ENCODE measurements around the gene SLC25A21.
"Not testable (repeated sequence)": the region's sequence is repeated elsewhere in the genome, so short reads cannot be mapped to it uniquely, and the experiment has no call there.

The SLC25A21 gene

DNA sequence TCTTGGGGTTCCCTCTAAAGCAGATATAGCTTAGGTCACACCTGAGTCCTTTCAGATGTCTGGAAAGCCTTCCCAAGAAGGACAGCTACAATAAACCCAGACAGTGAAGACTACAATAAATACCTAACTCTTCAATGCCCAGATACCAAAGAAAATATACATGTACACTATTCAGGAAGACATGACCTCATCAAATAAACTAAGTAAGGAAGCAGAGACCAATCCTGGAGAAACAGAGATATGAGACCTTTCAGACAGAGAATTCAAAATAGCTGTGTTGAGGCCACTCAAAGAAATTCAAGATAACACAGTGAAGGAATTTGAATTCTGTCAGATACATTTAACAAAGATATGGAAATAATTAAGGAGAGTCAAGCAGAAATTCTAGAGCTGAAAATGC is 40.6 kb upstream of the SLC25A21 start (continued):
- TF ChIP-seq ZNF391 (tag by site-specific recombination; IDR thresholded peaks at IDR 0.05; ENCODE audit: borderline replicate concordance, low read depth) = no peak
- TF ChIP-seq ZNF155 (tag by site-specific recombination; IDR thresholded peaks at IDR 0.05) = no peak
- TF ChIP-seq ZNF670 (tag by site-specific recombination; IDR thresholded peaks at IDR 0.05; ENCODE audit: low read depth) = no peak
- no peak for TF ChIP-seq ZNF324 (tag by site-specific recombination; IDR thresholded peaks at IDR 0.05)
- no peak for TF ChIP-seq CTCF (tag by site-specific recombination; IDR thresholded peaks at IDR 0.05)

GRCh38 chr14:37210448-37210847 is 38.0 kb upstream of the SLC25A21 start:
- ChIA-PET CTCF (no interaction called here), POLR2A (no interaction called here)
- Histone ChIP-seq H3K4me1 (ENCODE audit: control insufficient read depth, insufficient read depth, low read length) (no peaks in the 10 kb centered on the region), H3K9me3 (ENCODE audit: control insufficient read depth, insufficient read depth, low read depth, low read length) (no peaks in the 10 kb centered on the region), H3K27ac (ENCODE audit: extremely low read depth, low read depth, low read length) (no peak overlapping the region), H3K4me3 (ENCODE audit: low read depth, low read length) (no peak overlapping the region), H3K36me3 (ENCODE audit: control insufficient read depth in 2 of 2, insufficient read depth in 1 of 2, low read length in 2 of 2) (no peaks in the 10 kb centered on the region)
- TF ChIP-seq EGR2 (tag by site-specific recombination; IDR thresholded peaks at IDR 0.05; ENCODE audit: low read depth) (no peak), ZBTB8A (tag by site-specific recombination; IDR thresholded peaks at IDR 0.05) (no peak), ZNF174 (tag by site-specific recombination; IDR thresholded peaks at IDR 0.05) (no peak), HOXC10 (CRISPR knock-in tag; IDR thresholded peaks at IDR 0.05) (no peak), SCRT1 (tag by site-specific recombination; IDR thresholded peaks at IDR 0.05; ENCODE audit: borderline replicate concordance) (no peak)
- TF ChIP-seq, protein P1, sequence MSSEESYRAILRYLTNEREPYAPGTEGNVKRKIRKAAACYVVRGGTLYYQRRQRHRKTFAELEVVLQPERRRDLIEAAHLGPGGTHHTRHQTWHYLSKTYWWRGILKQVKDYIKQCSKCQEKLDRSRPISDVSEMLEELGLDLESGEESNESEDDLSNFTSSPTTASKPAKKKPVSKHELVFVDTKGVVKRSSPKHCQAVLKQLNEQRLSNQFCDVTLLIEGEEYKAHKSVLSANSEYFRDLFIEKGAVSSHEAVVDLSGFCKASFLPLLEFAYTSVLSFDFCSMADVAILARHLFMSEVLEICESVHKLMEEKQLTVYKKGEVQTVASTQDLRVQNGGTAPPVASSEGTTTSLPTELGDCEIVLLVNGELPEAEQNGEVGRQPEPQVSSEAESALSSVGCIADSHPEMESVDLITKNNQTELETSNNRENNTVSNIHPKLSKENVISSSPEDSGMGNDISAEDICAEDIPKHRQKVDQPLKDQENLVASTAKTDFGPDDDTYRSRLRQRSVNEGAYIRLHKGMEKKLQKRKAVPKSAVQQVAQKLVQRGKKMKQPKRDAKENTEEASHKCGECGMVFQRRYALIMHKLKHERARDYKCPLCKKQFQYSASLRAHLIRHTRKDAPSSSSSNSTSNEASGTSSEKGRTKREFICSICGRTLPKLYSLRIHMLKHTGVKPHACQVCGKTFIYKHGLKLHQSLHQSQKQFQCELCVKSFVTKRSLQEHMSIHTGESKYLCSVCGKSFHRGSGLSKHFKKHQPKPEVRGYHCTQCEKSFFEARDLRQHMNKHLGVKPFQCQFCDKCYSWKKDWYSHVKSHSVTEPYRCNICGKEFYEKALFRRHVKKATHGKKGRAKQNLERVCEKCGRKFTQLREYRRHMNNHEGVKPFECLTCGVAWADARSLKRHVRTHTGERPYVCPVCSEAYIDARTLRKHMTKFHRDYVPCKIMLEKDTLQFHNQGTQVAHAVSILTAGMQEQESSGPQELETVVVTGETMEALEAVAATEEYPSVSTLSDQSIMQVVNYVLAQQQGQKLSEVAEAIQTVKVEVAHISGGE (tag by site-specific recombination; conservative IDR thresholded peaks at IDR 0.05; ENCODE audit: low read depth) = no peak
- TF ChIP-seq, protein P2, sequence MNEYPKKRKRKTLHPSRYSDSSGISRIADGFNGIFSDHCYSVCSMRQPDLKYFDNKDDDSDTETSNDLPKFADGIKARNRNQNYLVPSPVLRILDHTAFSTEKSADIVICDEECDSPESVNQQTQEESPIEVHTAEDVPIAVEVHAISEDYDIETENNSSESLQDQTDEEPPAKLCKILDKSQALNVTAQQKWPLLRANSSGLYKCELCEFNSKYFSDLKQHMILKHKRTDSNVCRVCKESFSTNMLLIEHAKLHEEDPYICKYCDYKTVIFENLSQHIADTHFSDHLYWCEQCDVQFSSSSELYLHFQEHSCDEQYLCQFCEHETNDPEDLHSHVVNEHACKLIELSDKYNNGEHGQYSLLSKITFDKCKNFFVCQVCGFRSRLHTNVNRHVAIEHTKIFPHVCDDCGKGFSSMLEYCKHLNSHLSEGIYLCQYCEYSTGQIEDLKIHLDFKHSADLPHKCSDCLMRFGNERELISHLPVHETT (tag by site-specific recombination; IDR thresholded peaks at IDR 0.05) = no peak

DNA sequence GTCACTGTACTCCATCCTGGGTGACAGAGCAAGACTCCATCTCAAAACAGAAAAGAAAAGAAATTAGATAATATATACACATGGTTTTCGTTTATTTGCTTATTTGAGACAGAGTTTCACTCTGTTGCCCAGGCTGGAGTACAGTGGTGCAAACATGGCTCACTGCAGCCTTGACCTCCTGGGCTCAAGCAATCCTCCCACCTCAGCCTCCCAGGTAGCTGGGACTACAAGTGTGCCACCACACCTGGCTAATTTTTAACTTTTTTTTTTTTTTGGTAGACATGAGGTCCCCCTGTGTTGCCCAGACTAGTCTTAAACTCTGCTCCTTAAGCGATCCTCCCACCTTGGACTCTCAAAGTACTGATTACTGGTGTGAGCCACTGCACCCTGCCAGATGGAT is 37.2 kb upstream of the SLC25A21 start:
- H3K4me1 ChIP-seq (ENCODE audit: control insufficient read depth, insufficient read depth, low read length); H3K27ac ChIP-seq (ENCODE audit: extremely low read depth, low read depth, low read length); POLR2A ChIA-PET; H3K4me3 ChIP-seq (ENCODE audit: low read depth, low read length); H3K9me3 ChIP-seq (ENCODE audit: control insufficient read depth, insufficient read depth, low read depth, low read length); H3K36me3 ChIP-seq (ENCODE audit: control insufficient read depth in 2 of 2, insufficient read depth in 1 of 2, low read length in 2 of 2): not testable (repeated sequence)
- CTCF ChIA-PET = interaction anchor here (0.7 kb wide), 1 partner anchor 43 kb away, joined by 3 read pairs; no protein-coding TSS in a partner anchor
